ENCODE measurements around the gene ZRANB3.

- TF ChIP-seq POLR2A (IDR thresholded peaks at IDR 0.05; ENCODE audit: borderline replicate concordance, extremely low read depth, insufficient read depth, insufficient read length) = no peak
- TF ChIP-seq, protein P1, sequence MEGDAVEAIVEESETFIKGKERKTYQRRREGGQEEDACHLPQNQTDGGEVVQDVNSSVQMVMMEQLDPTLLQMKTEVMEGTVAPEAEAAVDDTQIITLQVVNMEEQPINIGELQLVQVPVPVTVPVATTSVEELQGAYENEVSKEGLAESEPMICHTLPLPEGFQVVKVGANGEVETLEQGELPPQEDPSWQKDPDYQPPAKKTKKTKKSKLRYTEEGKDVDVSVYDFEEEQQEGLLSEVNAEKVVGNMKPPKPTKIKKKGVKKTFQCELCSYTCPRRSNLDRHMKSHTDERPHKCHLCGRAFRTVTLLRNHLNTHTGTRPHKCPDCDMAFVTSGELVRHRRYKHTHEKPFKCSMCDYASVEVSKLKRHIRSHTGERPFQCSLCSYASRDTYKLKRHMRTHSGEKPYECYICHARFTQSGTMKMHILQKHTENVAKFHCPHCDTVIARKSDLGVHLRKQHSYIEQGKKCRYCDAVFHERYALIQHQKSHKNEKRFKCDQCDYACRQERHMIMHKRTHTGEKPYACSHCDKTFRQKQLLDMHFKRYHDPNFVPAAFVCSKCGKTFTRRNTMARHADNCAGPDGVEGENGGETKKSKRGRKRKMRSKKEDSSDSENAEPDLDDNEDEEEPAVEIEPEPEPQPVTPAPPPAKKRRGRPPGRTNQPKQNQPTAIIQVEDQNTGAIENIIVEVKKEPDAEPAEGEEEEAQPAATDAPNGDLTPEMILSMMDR (IDR thresholded peaks at IDR 0.05 in 2 of 3, conservative IDR thresholded peaks at IDR 0.05 in 1 of 3; ENCODE audit: borderline replicate concordance in 1 of 3, insufficient read depth in 1 of 3, low read depth in 2 of 3, low read length in 2 of 3) = no peak
These were observed 363.7 kb downstream of the ZRANB3 start for GRCh38 chr2:135167273-135167672.

Measured in HCT116 (cell line).